ES-I3 (cell line): ENCODE measurements around the gene HEXIM1.

Source experiments
- H3K36me3 ChIP-seq: 2 replicates; pipeline ENCODE4 v1.6.1; 2013; ENCODE audit warnings: mild to moderate bottlenecking, low read length, control low read depth, moderate library complexity; ENCODE audit not compliant: insufficient read depth
- H3K4me1 ChIP-seq: 2 replicates; pipeline ENCODE4 v1.6.1; 2013; ENCODE audit warnings: mild to moderate bottlenecking, control low read depth, low read length; ENCODE audit not compliant: insufficient read depth
- H3K9ac ChIP-seq: 2 replicates; pipeline ENCODE4 v1.6.1; 2013; ENCODE audit warnings: low read depth, mild to moderate bottlenecking, low read length, moderate library complexity
- H3K9me3 ChIP-seq: 2 replicates; pipeline ENCODE4 v1.6.1; 2013; ENCODE audit warnings: mild to moderate bottlenecking, low read length, moderate library complexity; ENCODE audit not compliant: control insufficient read depth, insufficient read depth

HEXIM1 gene

GRCh38 chr17:45177563-45177962 is 29.3 kb downstream of the HEXIM1 start:
- H3K36me3 ChIP-seq = no peaks in the 10 kb centered on the region
- peaks cover 8% of the 10 kb centered on the region; the same call in 1 of the 2 replicates for H3K4me1 ChIP-seq
- H3K9me3 ChIP-seq = no peaks in the 10 kb centered on the region
- H3K9ac ChIP-seq = no peak overlapping the region

GRCh38 chr17:45184144-45184543 is 35.9 kb downstream of the HEXIM1 start:
- no peaks in the 10 kb centered on the region for H3K36me3 ChIP-seq
- peaks cover 6% of the 10 kb centered on the region; the same call in 1 of the 2 replicates for H3K4me1 ChIP-seq
- no peak overlapping the region for H3K9ac ChIP-seq
- H3K9me3 ChIP-seq = no peaks in the 10 kb centered on the region

- Histone ChIP-seq H3K36me3 (no peaks in the 10 kb centered on the region), H3K9me3 (no peaks in the 10 kb centered on the region), H3K4me1 (peaks cover 6% of the 10 kb centered on the region; the same call in 1 of the 2 replicates), H3K9ac (no peak overlapping the region)
These were observed 38.6 kb downstream of the HEXIM1 start for GRCh38 chr17:45186801-45187354.

GRCh38 chr17:45189009-45189408 is 40.7 kb downstream of the HEXIM1 start:
- Histone ChIP-seq H3K36me3 (no peaks in the 10 kb centered on the region), H3K9me3 (no peaks in the 10 kb centered on the region), H3K4me1 (peaks cover 2% of the 10 kb centered on the region; the same call in 1 of the 2 replicates), H3K9ac (no peak overlapping the region)

GRCh38 chr17:45190503-45191255 is 42.4 kb downstream of the HEXIM1 start:
- H3K9ac ChIP-seq = no peak overlapping the region
- no peaks in the 10 kb centered on the region for H3K36me3 ChIP-seq
- H3K9me3 ChIP-seq = no peaks in the 10 kb centered on the region
- no peaks in the 10 kb centered on the region for H3K4me1 ChIP-seq

GRCh38 chr17:45195424-45195823 is 47.1 kb downstream of the HEXIM1 start:
- no peak overlapping the region for H3K9ac ChIP-seq
- H3K9me3 ChIP-seq = no peaks in the 10 kb centered on the region
- H3K36me3 ChIP-seq = no peaks in the 10 kb centered on the region
- peaks cover 12% of the 10 kb centered on the region for H3K4me1 ChIP-seq

- Histone ChIP-seq H3K36me3 (no peaks in the 10 kb centered on the region), H3K9me3 (no peaks in the 10 kb centered on the region), H3K4me1 (peaks cover 12% of the 10 kb centered on the region), H3K9ac (no peak overlapping the region; the same call in 1 of the 2 replicates)
These were observed 48.8 kb downstream of the HEXIM1 start for GRCh38 chr17:45197108-45197507.

GRCh38 chr17:45197555-45198334 is 49.5 kb downstream of the HEXIM1 start:
- Histone ChIP-seq H3K9ac (peak overlapping the region; percentile 23; the same call in 1 of the 2 replicates), H3K4me1 (peaks cover 12% of the 10 kb centered on the region), H3K9me3 (no peaks in the 10 kb centered on the region), H3K36me3 (no peaks in the 10 kb centered on the region)

- no peaks in the 10 kb centered on the region for H3K36me3 ChIP-seq
- peaks cover 12% of the 10 kb centered on the region for H3K4me1 ChIP-seq
- H3K9ac ChIP-seq = no peak overlapping the region
- H3K9me3 ChIP-seq = no peaks in the 10 kb centered on the region
These were observed 52.4 kb downstream of the HEXIM1 start for GRCh38 chr17:45200701-45201100.

- no peaks in the 10 kb centered on the region for H3K36me3 ChIP-seq
- no peaks in the 10 kb centered on the region for H3K9me3 ChIP-seq
- H3K9ac ChIP-seq = no peak overlapping the region
- H3K4me1 ChIP-seq = peaks cover 12% of the 10 kb centered on the region
These were observed 53.2 kb downstream of the HEXIM1 start for GRCh38 chr17:45201457-45201856.
